Lower leg skin (tissue), 4 donors: Measurements from ENCODE around the gene SPARC. TPM values are rescaled to one million over a fixed set of nuclear protein-coding genes. Genes with fewer than 3 reads are reported as not detected.
"Not testable (repeated sequence)": the region's sequence is repeated elsewhere in the genome, so short reads cannot be mapped to it uniquely, and the experiment has no call there.

Experiments
- DNase-seq, 2 donors: peaks; one replicate each; pipeline ENCODE4 v3.0.0-alpha.2; 2019; ENCODE audit warnings: low spot score in 2 of 2
- H3K4me3 ChIP-seq: fragments of 200-600 bp; sonication (generic); 2 replicates; pipeline ENCODE4 v1.5.1; 2017; ENCODE audit warnings: mild to moderate bottlenecking, low read depth; ENCODE audit not compliant: poor library complexity, severe bottlenecking
- CTCF ChIP-seq, 3 donors: fragments of 450-650 bp; IDR thresholded peaks; one replicate each; pipeline ENCODE4 v1.5.1; 2016; ENCODE audit warnings: antibody characterized with exemption in 3 of 3, mild to moderate bottlenecking in 3 of 3, moderate library complexity in 2 of 3
- POLR2A ChIP-seq, 2 donors: fragments of 450-650 bp; IDR thresholded peaks; one replicate each; pipeline ENCODE4 v1.6.1; 2016 to 2017; ENCODE audit warnings: antibody characterized with exemption in 2 of 2, mild to moderate bottlenecking in 1 of 2, moderate library complexity in 1 of 2
- WGBS, 2 donors: methylation state at CpG; one replicate each; pipeline ENCODE4 v1.1.5; 2018; 5-methylcytosine and 5-hydroxymethylcytosine counted together
- intact Hi-C: fragments of 100-400 bp; cut with DNase I; formaldehyde crosslinking; loops from one replicate; pipeline ENCODE4 v1.15.0; 2023; ENCODE audit warnings: low total_unique reads
- total RNA-seq, 4 donors: library from RNA; depleted of rRNA; stranded (reverse); fragments of >200 nt; gene quantifications; one replicate each; pipeline ENCODE4 v1.1.0, GENCODE V29; 2016

Gene SPARC
- total RNA-seq, 4 donors from 2014 or later: 133 to 494 (median 213) TPM

GRCh38 chr5:151700296-151700695, 13.6 kb upstream of the SPARC start:
- no peak overlapping the region for H3K4me3 ChIP-seq
- TF ChIP-seq POLR2A (IDR thresholded peaks at IDR 0.05) (no peak), CTCF (IDR thresholded peaks at IDR 0.05) (no peak)
- WGBS, 2 donors: 75 to 77% methylated on average over 2 of the region's 2 CpGs
- no peak for DNase-seq
- intact Hi-C loops: no loop called here

- intact Hi-C loops: no loop called here
- DNase-seq: peak in 1 of 2 donors; percentile 91
- 37 to 47% methylated on average over 13 of the region's 13 CpGs for WGBS, 2 donors
Observed at GRCh38 chr5:151699071-151699901, 12.6 kb upstream of the SPARC start.

GRCh38 chr5:151698081-151698480, 11.4 kb upstream of the SPARC start:
- H3K4me3 ChIP-seq, intact Hi-C loops: not testable (repeated sequence)
- 94 to 99% methylated on average over 4 of the region's 4 CpGs for WGBS, 2 donors
- DNase-seq: peak in 1 of 2 donors; percentile 75

More at GRCh38 chr5:151699071-151699901, 12.6 kb upstream of the SPARC start:
- H3K4me3 ChIP-seq: no peak overlapping the region
- no peak for TF ChIP-seq POLR2A (IDR thresholded peaks at IDR 0.05)

GRCh38 chr5:151697452-151697851, 10.7 kb upstream of the SPARC start:
- DNase-seq: peak in 1 of 2 donors; percentile 74
- no peak for TF ChIP-seq POLR2A (IDR thresholded peaks at IDR 0.05)
- no peak for TF ChIP-seq CTCF (IDR thresholded peaks at IDR 0.05)
- intact Hi-C loops: no loop called here
- H3K4me3 ChIP-seq: no peak overlapping the region
- WGBS, 2 donors: 76 to 78% methylated on average over 8 of the region's 8 CpGs

- WGBS, 2 donors: 35 to 50% methylated on average over 17 to 18 of the region's 20 CpGs
- peak in 1 of 2 donors; percentile 93 for DNase-seq
- H3K4me3 ChIP-seq: no peak overlapping the region
- intact Hi-C loops: no loop called here
- TF ChIP-seq POLR2A (IDR thresholded peaks at IDR 0.05): no peak
- TF ChIP-seq CTCF (IDR thresholded peaks at IDR 0.05): no peak
Observed at GRCh38 chr5:151696470-151697061, 9.9 kb upstream of the SPARC start.

GRCh38 chr5:151695464-151695863, 8.7 kb upstream of the SPARC start:
- intact Hi-C loops: no loop called here
- H3K4me3 ChIP-seq: no peak overlapping the region
- DNase-seq: no peak
- no peak for TF ChIP-seq POLR2A (IDR thresholded peaks at IDR 0.05)
- TF ChIP-seq CTCF (IDR thresholded peaks at IDR 0.05): no peak
- 84 to 97% methylated on average over 1 of the region's 1 CpG for WGBS, 2 donors
